HTERT RPE-1 (cell line): ENCODE measurements around the gene TMEM256.

Experiments used
- in situ Hi-C: fragments of 300-500 bp; cut with MboI; formaldehyde crosslinking; loops from 4 replicates; pipeline ENCODE4 v1.14.3; 2020; ENCODE audit warnings: low sequenced_read_pairs

Gene TMEM256

GRCh38 chr17:7431231-7431630 lies 27.3 kb upstream of the TMEM256 start:
- in situ Hi-C loops: no loop called here

- in situ Hi-C loops: no loop called here
Measured at GRCh38 chr17:7429722-7430121, 25.8 kb upstream of the TMEM256 start.

- in situ Hi-C loops: no loop called here
Measured at GRCh38 chr17:7428557-7428956, 24.7 kb upstream of the TMEM256 start, which contains the start of gene SPEM3. TSS of gene SPEM3 (plus strand) at chr17:7428857. CDS start at chr17:7428903, 46 bp downstream.

- in situ Hi-C loops: no loop called here
Measured at GRCh38 chr17:7427549-7427948, 23.7 kb upstream of the TMEM256 start.

- in situ Hi-C loops: no loop called here
Measured at GRCh38 chr17:7426896-7427489, 23.1 kb upstream of the TMEM256 start.

GRCh38 chr17:7426203-7426863 lies 22.4 kb upstream of the TMEM256 start:
- in situ Hi-C loops: no loop called here

GRCh38 chr17:7425756-7426155 lies 21.9 kb upstream of the TMEM256 start:
- in situ Hi-C loops: no loop called here

- in situ Hi-C loops: no loop called here
Measured at GRCh38 chr17:7425316-7425715, 21.4 kb upstream of the TMEM256 start, which contains the start of gene SPEM2. TSS of gene SPEM2 (plus strand) at chr17:7425616. CDS start at chr17:7425689, 73 bp downstream.

GRCh38 chr17:7423679-7424078 lies 19.8 kb upstream of the TMEM256 start:
- in situ Hi-C loops: no loop called here

GRCh38 chr17:7421186-7421585 lies 17.3 kb upstream of the TMEM256 start:
- in situ Hi-C loops: no loop called here

GRCh38 chr17:7419819-7420610 lies 16.1 kb upstream of the TMEM256 start, which contains the start of gene SPEM1:
TSS of gene SPEM1 (plus strand) at chr17:7420324. CDS start at chr17:7420385, 61 bp downstream.
- in situ Hi-C loops: no loop called here

GRCh38 chr17:7418472-7419152 lies 14.7 kb upstream of the TMEM256 start:
- in situ Hi-C loops: no loop called here

- in situ Hi-C loops: no loop called here
Measured at GRCh38 chr17:7417056-7417655, 13.3 kb upstream of the TMEM256 start.

GRCh38 chr17:7416323-7416722 lies 12.4 kb upstream of the TMEM256 start:
- in situ Hi-C loops: no loop called here

GRCh38 chr17:7415784-7416183 lies 11.9 kb upstream of the TMEM256 start:
- in situ Hi-C loops: no loop called here

- in situ Hi-C loops: no loop called here
Measured at GRCh38 chr17:7414837-7415236, 10.9 kb upstream of the TMEM256 start.

GRCh38 chr17:7413346-7413985 lies 9.6 kb upstream of the TMEM256 start:
- in situ Hi-C loops: no loop called here

GRCh38 chr17:7411427-7411750 lies 7.5 kb upstream of the TMEM256 start:
- in situ Hi-C loops: no loop called here

- in situ Hi-C loops: no loop called here
Measured at GRCh38 chr17:7410634-7411426, 6.9 kb upstream of the TMEM256 start.

- in situ Hi-C loops: no loop called here
Measured at GRCh38 chr17:7409716-7410115, 5.8 kb upstream of the TMEM256 start.
